Stimulated activated CD8-positive, alpha-beta memory T cell treated with anti-CD3 and anti-CD28 coated beads, Interleukin-15, amount 100 ng/mL, for 1 hour (primary cell): Measurements from ENCODE around the gene CALML5.

Source experiments
- DNase-seq: peaks from one replicate; pipeline ENCODE4 v3.0.0-alpha.2; 2020; ENCODE audit warnings: low read depth

The CALML5 gene

GRCh38 chr10:5500910-5501309, 1.5 kb upstream of the CALML5 start:
- no peak for DNase-seq

DNA sequence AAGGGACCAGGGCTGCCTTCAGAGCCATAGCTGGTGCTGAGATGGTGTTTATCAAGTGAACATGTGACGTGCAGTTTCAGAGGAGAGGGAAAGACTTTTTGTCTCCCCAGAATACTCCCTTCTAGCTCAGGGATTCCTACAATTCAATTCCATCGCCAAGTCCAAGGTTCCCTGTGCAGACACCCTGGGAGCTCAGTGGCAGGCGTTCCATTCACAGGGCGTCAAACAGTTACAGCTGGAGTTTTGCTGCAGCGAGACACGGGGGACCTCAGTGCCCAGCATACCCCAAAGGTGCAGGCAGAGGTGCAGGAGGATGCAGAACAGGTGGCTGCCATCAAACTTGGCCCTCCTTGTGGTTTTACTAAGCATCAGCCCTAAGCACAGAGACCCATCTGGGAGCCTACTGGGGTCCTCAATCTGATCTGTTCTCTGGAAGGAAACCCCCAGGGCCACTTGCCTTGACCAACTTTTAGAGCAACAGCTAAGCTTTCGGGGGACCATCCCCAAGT, 846 bp upstream of the CALML5 start:
- DNase-seq, result no peak

DNA sequence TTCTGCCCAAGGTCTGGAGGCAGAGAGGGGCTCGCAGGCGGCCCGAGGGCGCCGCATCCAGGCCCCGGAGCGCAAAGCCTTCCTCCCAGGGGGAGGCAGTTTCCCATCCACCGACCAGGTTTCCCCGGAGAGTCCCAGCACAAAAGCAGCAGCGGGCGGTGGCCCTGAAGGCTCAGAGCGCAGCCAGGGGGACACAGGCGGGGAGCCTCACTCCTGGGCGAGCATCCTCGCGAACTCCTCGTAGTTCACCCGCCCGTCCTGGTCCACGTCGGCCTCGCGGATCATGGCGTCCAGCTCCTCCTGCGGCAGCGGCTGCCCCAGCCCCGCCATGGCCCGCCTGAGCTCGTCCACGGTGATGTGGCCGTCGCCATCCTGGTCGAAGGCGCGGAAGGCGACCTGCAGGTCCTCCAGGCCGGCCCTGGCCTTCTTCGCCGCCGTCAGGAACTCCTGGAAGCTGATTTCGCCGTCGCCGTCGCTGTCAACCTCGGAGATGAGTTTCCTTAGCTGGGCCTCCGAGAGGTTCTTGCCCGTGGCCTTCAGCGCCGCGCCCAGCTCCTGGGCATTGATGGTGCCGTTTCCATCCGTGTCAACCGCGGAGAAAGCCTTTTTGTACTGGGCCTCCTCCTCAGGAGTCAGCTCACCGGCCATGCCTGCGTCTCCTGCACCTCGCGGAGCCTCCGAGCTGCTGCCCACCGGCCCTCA, 428 bp downstream of the CALML5 start:
- DNase-seq, result no peak

GRCh38 chr10:5497948-5498730, 1.2 kb downstream of the CALML5 start:
- DNase-seq, result no peak

- DNase-seq, result no peak
Observed at GRCh38 chr10:5497289-5497688, 2.1 kb downstream of the CALML5 start.

- DNase-seq, result no peak
Observed at GRCh38 chr10:5496261-5497250, 2.8 kb downstream of the CALML5 start.

- no peak for DNase-seq
Observed at GRCh38 chr10:5494611-5495010, 4.8 kb downstream of the CALML5 start.

DNA sequence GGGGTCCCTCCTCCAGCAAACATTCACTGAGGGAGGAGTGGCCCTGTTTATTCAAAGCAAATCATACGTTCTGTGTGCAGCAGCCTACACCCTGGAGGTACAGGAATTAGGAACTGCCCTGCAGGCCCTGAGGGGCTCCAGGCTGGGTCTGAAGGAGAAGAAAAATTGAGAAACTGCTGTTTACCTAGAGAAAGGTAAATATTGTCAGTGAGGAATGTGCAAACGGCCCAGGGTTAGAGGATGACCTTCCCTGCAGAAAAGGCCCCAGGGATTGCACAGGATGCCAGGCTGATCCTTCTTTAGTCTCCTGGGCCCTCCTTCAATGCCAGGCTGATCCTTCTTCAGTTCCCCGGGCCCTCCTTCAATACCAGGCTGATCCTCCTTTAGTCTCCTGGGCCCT, 5.7 kb downstream of the CALML5 start:
- DNase-seq, result no peak

- no peak for DNase-seq
Observed at GRCh38 chr10:5492929-5493576, 6.3 kb downstream of the CALML5 start.

GRCh38 chr10:5492322-5492855, 7.0 kb downstream of the CALML5 start:
- no peak for DNase-seq

- DNase-seq, result no peak
Observed at GRCh38 chr10:5491477-5491876, 7.9 kb downstream of the CALML5 start.

DNA sequence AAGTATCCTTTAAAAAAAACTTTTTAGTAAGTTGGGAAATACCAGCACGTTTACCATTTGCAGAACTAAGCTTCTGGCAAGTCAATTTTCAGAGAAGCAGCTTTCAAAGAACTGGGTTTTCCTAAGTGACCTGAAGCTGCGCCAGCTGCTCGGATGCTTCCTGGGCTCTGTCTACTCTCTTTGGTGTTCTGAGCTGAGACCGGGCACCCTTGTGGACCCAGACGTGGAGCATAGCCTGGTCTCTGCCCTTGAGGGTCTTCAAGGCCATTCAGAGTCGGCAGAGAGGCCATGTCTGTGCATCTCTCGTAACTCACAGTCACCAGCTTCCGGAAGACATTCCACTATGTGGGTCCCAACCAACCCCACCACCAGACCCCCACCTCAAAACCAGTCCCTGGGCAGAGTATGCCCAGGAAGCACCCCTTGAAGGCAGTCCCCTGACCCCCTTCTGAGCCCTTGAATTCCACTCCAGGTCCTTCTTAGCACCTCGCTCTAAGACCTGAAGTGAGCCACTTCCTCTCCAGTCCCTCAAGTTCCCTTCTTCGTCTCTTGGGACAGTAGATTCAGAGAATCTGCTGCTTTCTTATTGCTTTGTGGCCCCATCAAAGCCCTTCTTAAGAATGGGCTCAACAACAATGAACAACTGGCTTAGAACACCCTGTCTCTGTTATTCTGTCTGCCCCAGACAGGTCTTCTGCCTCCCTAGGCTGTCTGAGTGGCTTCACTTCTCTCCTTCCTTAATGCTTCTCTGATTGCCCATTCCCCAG, 8.5 kb downstream of the CALML5 start:
- DNase-seq, result no peak

- no peak for DNase-seq
Observed at GRCh38 chr10:5490032-5490431, 9.3 kb downstream of the CALML5 start.

DNA sequence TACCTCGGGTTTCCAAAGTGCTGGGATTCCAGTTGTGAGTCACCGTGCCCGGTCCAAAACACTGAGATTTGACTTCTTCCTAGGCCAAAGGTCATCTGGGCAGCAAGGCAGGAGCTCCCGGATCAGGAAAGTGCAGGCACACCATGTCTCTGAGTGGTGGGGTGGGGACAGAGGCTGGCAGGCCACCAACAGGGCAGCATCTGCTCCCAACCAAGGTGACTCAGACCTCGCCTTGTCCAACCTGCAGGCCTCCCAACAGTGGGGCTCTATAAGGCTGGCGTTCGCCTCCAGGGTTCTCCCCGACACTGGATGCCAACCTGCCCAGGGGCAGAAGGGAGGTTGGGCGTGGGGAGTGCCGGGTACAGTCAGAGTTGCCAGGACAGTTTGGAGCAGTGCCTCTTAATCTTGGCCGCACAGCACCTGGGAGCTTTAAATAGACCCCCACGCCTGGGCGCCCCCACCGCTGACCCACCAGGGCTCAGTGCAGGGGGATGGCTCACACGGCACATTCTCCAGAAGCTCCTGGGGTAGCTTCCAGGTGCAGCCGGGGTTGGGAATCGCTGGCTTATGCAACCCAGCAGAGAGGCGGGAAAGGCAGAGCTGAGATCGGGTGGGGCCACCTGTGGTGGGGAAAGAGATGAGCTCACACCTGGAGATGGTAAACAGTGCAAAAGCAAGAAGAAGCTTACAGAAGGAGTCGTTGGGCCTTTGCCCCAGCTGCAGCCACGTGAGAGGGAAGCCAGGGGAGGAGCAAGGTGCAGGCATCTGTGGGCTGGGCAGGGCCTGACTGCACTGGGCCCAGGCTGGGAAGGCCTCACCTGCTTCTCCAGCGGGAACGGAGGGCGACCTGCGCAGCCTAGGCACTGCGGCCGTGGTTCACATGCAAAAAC, 10.9 kb downstream of the CALML5 start:
- no peak for DNase-seq

DNA sequence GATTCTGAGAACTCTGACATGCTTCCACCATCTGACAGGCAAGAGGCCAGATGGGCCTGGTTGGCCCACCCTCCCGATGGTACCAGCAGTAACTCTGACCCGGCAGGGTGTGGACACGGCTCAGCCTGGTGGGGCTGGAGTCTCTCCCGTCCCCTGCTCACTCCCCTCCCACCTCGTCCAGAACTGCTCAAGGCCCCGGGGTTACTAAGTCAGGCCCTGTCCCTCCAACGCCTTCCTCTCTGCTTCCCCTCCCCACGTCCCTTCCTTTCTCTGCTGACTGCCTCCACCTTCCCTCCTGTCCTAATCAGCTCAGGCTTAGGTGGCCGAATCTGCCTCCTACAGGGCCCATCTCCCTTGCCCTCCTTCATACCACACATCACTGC, 12.5 kb downstream of the CALML5 start:
- no peak for DNase-seq

GRCh38 chr10:5485948-5486852, 13.2 kb downstream of the CALML5 start:
- DNase-seq, result no peak

DNA sequence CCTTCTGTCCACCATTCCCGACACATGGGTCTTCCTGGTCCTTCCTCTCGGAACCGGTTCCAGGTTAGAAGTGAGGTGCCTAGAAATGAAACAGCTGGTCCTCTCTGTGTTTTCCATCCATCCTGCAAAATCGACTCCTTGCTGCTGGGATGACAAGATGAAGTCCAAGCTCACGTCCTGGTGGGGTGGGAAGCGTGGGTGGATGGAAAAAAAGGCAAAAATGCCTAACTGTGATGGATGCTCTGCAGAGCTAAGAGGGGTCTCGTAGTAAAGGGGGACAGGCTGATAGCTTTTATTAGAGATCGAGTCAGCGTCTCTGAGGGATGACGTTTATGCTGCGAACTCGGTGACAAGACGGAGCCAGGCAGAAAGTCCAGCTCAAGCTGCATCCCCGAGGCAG, 14.1 kb downstream of the CALML5 start:
- DNase-seq, result no peak

DNA sequence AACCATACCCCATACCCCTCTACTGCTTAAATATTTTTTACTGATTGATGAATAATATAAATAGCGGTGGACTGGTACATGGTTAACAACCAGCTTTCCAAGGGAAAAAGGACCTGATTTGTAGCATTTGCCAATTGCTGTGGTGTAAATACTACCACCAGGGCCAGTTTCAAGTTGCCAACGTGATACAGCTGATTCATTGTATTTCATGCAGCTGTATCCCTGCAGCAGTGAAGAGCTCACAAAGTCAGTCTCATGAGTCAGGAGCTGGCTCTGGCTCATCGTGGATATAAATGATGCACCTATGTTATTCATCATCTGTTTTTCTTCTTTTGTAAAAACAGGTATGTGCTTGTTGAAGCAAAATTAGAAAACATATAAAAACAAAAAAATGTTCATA, 15.2 kb downstream of the CALML5 start:
- no peak for DNase-seq

GRCh38 chr10:5482016-5482415, 17.4 kb downstream of the CALML5 start:
- no peak for DNase-seq
